ENCODE measurements around the gene KIRREL1. TPM values are rescaled to one million over a fixed set of nuclear protein-coding genes. Genes with fewer than 3 reads are reported as not detected.

The KIRREL1 gene
- total RNA-seq, 1 donor from 2014 or later, result 26.8 TPM

GRCh38 chr1:158007180-158007579 lies 13.7 kb downstream of the KIRREL1 start:
- DNase-seq (ENCODE audit: low spot score), result no peak

GRCh38 chr1:158007667-158008386 lies 14.4 kb downstream of the KIRREL1 start:
- DNase-seq (ENCODE audit: low spot score), result no peak

- DNase-seq (ENCODE audit: low spot score), result no peak
Observed at GRCh38 chr1:158008630-158009029, 15.2 kb downstream of the KIRREL1 start.

GRCh38 chr1:158011714-158012113 lies 18.3 kb downstream of the KIRREL1 start:
- peak; percentile 26 for DNase-seq (ENCODE audit: low spot score)

DNA sequence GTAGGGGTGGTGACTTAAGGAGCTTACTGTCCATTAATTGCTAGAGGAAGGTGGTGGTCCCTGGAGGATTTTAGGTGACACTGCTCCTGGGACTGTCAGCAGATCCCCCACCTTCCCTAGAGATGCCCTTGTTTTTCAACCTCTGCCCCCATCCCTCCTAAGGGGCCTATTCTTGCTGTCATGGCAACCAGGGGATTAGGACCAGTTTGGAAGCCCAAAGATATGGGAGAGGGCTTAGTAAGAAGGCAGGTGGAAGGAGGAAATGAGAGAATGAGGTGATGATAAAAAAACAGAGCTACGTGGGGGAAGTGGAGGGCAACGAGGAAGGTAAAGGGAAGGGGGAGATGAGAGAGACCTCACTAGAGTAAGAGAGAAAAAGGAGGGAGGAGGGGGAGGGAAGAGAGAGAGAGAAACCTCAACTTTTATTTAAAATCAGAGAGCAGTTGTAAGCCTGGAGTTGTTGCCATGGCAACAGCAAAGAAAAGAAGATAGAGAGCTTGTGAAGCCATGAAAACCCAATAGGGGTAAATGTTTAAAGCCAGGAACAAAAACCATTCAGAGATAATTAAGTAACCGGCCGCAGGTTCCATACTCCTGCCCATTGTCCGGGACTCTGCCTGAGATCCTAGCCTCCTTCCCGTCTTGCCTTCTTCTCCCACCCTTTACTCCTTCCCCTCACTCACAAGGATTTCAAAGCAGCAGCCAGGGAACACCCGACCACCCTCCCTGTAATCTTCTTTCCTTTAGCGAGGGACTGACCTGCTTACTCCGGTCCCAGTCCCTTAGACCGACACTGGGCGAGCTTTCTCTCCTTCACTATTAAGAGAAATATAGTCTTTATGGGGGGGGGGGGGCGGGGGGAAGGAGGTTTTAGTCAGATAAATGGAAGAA lies 20.6 kb downstream of the KIRREL1 start:
- no peak for DNase-seq (ENCODE audit: low spot score)

GRCh38 chr1:158014731-158015320 lies 21.4 kb downstream of the KIRREL1 start:
- no peak for DNase-seq (ENCODE audit: low spot score)

DNA sequence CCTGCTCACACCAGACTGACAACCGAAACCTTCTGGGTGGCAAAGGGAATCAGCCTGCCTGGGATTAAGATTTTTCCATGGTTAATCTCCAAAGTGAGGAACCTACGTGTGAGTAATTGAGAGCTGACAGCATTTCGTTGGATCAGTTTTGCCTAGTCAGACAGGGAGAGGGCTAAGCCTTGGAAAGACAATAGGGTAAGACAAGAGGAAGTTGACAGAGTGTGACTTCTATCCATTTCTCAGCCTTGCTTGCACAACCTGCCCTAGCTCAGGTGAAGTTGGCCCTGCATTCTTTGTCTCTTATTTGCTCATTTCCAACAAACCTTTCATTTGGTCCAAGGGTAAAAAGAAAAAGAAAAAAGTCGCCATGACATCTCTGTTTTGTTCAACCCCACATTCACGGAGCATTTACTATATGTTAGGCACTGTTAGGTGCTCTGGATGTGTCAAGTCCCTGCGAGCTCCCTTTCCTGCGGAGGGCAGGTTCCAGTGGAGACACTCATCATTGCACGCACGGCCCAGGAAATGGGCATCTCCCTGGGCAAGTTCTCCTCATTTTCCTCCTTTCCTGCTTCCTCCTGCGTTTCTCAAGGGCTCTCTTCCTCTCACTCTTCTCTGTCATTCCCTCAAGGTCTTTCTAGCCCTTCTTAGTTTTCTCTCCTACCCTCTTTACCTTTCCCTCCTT lies 23.3 kb downstream of the KIRREL1 start:
- no peak for DNase-seq (ENCODE audit: low spot score)

- no peak for DNase-seq (ENCODE audit: low spot score)
Observed at GRCh38 chr1:158017800-158018595, 24.6 kb downstream of the KIRREL1 start.

- DNase-seq (ENCODE audit: low spot score), result peak; percentile 58
Observed at GRCh38 chr1:158019171-158019868, 25.9 kb downstream of the KIRREL1 start.

- DNase-seq (ENCODE audit: low spot score), result no peak
Observed at GRCh38 chr1:158020259-158020885, 26.9 kb downstream of the KIRREL1 start.

- DNase-seq (ENCODE audit: low spot score), result no peak
Observed at GRCh38 chr1:158020886-158021620, 27.6 kb downstream of the KIRREL1 start.

- DNase-seq (ENCODE audit: low spot score), result no peak
Observed at GRCh38 chr1:158021721-158022120, 28.3 kb downstream of the KIRREL1 start.

GRCh38 chr1:158022554-158023312 lies 29.3 kb downstream of the KIRREL1 start:
- no peak for DNase-seq (ENCODE audit: low spot score)

GRCh38 chr1:158024737-158025136 lies 31.3 kb downstream of the KIRREL1 start:
- no peak for DNase-seq (ENCODE audit: low spot score)

GRCh38 chr1:158025576-158026230 lies 32.3 kb downstream of the KIRREL1 start:
- DNase-seq (ENCODE audit: low spot score), result no peak

- no peak for DNase-seq (ENCODE audit: low spot score)
Observed at GRCh38 chr1:158026651-158027050, 33.2 kb downstream of the KIRREL1 start.

- DNase-seq (ENCODE audit: low spot score), result no peak
Observed at GRCh38 chr1:158027508-158027907, 34.1 kb downstream of the KIRREL1 start.

- no peak for DNase-seq (ENCODE audit: low spot score)
Observed at GRCh38 chr1:158028969-158029368, 35.5 kb downstream of the KIRREL1 start.
